GM18867 (cell line): ENCODE results near the gene MYL5.
"Not testable (repeated sequence)": the region's sequence is repeated elsewhere in the genome, so short reads cannot be mapped to it uniquely, and the experiment has no call there.

Experiments
- ATAC-seq: cut with Tn5 transposase; IDR thresholded peaks from one replicate; pipeline ENCODE4 v1.9.1; 2021; ENCODE audit warnings: mild to moderate bottlenecking, moderate library complexity; ENCODE audit not compliant: unreplicated experiment

MYL5 gene

GRCh38 chr4:722851-723360, 48.6 kb downstream of the MYL5 start:
- ATAC-seq = no peak

GRCh38 chr4:723751-724530, 49.6 kb downstream of the MYL5 start:
- ATAC-seq = no peak

- ATAC-seq = no peak
Measured at GRCh38 chr4:725391-726234, 51.3 kb downstream of the MYL5 start.

- ATAC-seq = no peak
Measured at GRCh38 chr4:726235-726787, 52.0 kb downstream of the MYL5 start.

- ATAC-seq = no peak
Measured at GRCh38 chr4:726838-727237, 52.5 kb downstream of the MYL5 start.

GRCh38 chr4:727576-727975, 53.2 kb downstream of the MYL5 start:
- no peak for ATAC-seq

- no peak for ATAC-seq
Measured at GRCh38 chr4:729336-730315, 55.3 kb downstream of the MYL5 start.

- no peak for ATAC-seq
Measured at GRCh38 chr4:730511-730910, 56.2 kb downstream of the MYL5 start.

- ATAC-seq = not testable (repeated sequence)
Measured at GRCh38 chr4:730946-731904, 56.9 kb downstream of the MYL5 start.
